ENCODE data around the gene ACOX2. TPM values are rescaled to one million over a fixed set of nuclear protein-coding genes. Genes with fewer than 3 reads are reported as not detected.

The ACOX2 gene
- total and polyA plus RNA-seq, 2 of the 13 experiments (the other 11 are each of a cell fraction or from before 2014, with no cell fraction given) = 42.6 to 98.5 TPM

DNA sequence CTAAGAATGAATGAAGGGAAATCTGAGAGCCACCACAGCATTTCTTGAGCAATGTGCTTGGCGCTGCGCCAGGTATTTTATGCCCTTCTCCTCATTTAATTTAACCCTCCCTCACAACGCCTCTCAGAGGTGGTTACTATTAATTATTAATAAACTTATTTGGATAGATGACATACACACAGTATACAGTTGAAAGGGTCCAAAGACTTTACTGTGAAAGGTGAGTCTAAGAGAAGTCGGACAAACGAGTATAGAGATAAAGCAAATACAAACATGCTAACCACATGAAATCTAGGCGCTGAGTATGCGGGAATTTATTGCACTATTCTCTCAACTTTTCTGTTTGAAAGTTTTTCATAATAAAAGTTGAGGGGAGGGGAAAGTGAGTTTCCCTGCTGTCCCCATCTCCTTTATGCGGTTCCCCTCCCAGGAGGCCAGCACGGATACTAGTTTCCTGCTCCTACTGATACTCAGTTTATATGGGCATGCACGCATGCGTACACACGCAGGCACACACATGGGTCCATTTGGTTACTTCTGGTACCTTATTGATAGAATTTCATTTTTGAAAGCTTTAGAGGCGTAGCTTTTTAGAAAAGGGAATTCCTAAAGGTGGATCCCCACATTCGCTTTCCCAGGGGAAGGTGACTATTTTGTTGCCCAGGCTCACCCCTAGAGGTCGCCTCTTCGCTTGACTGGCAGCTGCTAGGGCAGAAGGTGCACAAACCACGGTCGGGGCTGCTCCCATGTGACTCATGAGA lies 73.6 kb downstream of the ACOX2 start:
- intact Hi-C loops (cut with micrococcal nuclease; ENCODE audit: unreplicated experiment) (loop anchor here (1.0 to 2.0 kb wide), 4 partner anchors 11 to 69 kb away; no protein-coding TSS in a partner anchor), in situ Hi-C loops (cut with HindIII; ENCODE audit: extremely low pct_ligation_motif_present, low pct_unique_long_range_greater_than_20kb) (no loop called here)
- CTCF ChIA-PET (ENCODE audit: low intra/inter-chr PET ratio, low total read pairs) = interaction anchor here (1.0 to 1.9 kb wide), 4 partner anchors 28 to 167 kb away, joined by 3 to 12 read pairs (median 6); partner anchors contain the start of gene KCTD6
- Histone ChIP-seq H3K27ac (ENCODE audit: extremely low read length, insufficient read depth, low read length) (peak overlapping the region; percentile 82), H3K9ac (ENCODE audit: insufficient read depth, low read depth, low read length) (peak overlapping the region; percentile 60), H3K4me1 (ENCODE audit: insufficient read depth, low read length) (peaks cover 29% of the 10 kb centered on the region), H3K4me2 (ENCODE audit: low read depth, low read length) (peak overlapping the region; percentile 87), H2AFZ (ENCODE audit: low read length) (peak overlapping the region; percentile 43), H3K9me3 (ENCODE audit: low read length) (no peaks in the 10 kb centered on the region), H4K20me1 (ENCODE audit: insufficient read depth, low read length) (no peaks in the 10 kb centered on the region), H3K79me2 (ENCODE audit: insufficient read depth, low read length) (no peaks in the 10 kb centered on the region), H3K36me3 (replicated peaks in 1 of 2; ENCODE audit: control insufficient read depth in 1 of 2, insufficient read depth in 2 of 2, low read length in 2 of 2) (no peaks in the 10 kb centered on the region), H3K27me3 (ENCODE audit: control insufficient read depth in 1 of 2, insufficient read depth in 2 of 2, low read length in 2 of 2) (no peaks in the 10 kb centered on the region), H3K4me3 (replicated peaks in 1 of 3; ENCODE audit: insufficient read depth in 1 of 3, low read depth in 2 of 3, low read length in 3 of 3) (peak overlapping the region; percentile 44 to 55 (median 54))
- FAIRE-seq (peak; percentile 80), ATAC-seq (peak; percentile 95), DNase-seq (ENCODE audit: low spot score) (peak; percentile 70)
- no TSS peak for BruUV-seq (replicated peaks)
- POLR2A ChIA-PET = interaction anchor here (0.8 to 1.2 kb wide), 3 partner anchors 11 to 74 kb away, joined by 3 to 5 read pairs (median 4); partner anchors contain the start of gene ACOX2
- WGBS (ENCODE audit: low lambda C conversion rate) = under 1% methylated on average over 18 of the region's 18 CpGs
- peak; percentile 31; the same call in 1 of the 2 replicates for TF ChIP-seq ZNF598 (CRISPR knock-in tag; IDR thresholded peaks at IDR 0.05; ENCODE audit: borderline replicate concordance)
- 0 out of 2 replicates have a peak, but pooled peaks have one; percentile 51 for TF ChIP-seq ZNF317 (CRISPR knock-in tag; IDR thresholded peaks at IDR 0.05)
- 0 out of 2 replicates have a peak, but pooled peaks have one; percentile 17 for TF ChIP-seq ELF1 (CRISPR knock-in tag; IDR thresholded peaks at IDR 0.05)
- peak; percentile 75; the same call in 1 of the 2 replicates for TF ChIP-seq MYC (CRISPR knock-in tag; IDR thresholded peaks at IDR 0.05; ENCODE audit: borderline replicate concordance)
- peak; percentile 44; the same call in 1 of the 2 replicates for TF ChIP-seq IRF2 (CRISPR knock-in tag; IDR thresholded peaks at IDR 0.05)
- peak; percentile 47 for TF ChIP-seq RARA (CRISPR knock-in tag; IDR thresholded peaks at IDR 0.05)
- TF ChIP-seq CBX5 (CRISPR knock-in tag; IDR thresholded peaks at IDR 0.05; ENCODE audit: borderline replicate concordance) = peak; percentile 63; the same call in 1 of the 2 replicates
- TF ChIP-seq PRPF4 (IDR thresholded peaks at IDR 0.05; ENCODE audit: low read depth, low read length, poor library complexity, severe bottlenecking) = no peak
- no peak for TF ChIP-seq ZNF850 (CRISPR knock-in tag; conservative IDR thresholded peaks at IDR 0.05)
- TF ChIP-seq ZNF652 (CRISPR knock-in tag; IDR thresholded peaks at IDR 0.05; ENCODE audit: borderline replicate concordance, low read depth) = peak; percentile 60; the same call in 1 of the 2 replicates
- 0 out of 2 replicates have a peak, but pooled peaks have one; percentile 20 for TF ChIP-seq MEIS2 (CRISPR knock-in tag; IDR thresholded peaks at IDR 0.05)
- TF ChIP-seq ZFP41 (CRISPR knock-in tag; IDR thresholded peaks at IDR 0.05; ENCODE audit: borderline replicate concordance) = peak; percentile 64; the same call in 1 of the 2 replicates
- peak; percentile 75 for TF ChIP-seq PBX2 (CRISPR knock-in tag; IDR thresholded peaks at IDR 0.05)
- no peak for TF ChIP-seq ZNF737 (CRISPR knock-in tag; IDR thresholded peaks at IDR 0.05; ENCODE audit: borderline replicate concordance)
- TF ChIP-seq NR3C1 (CRISPR knock-in tag; IDR thresholded peaks at IDR 0.05) = no peak
- TF ChIP-seq THAP11 (CRISPR knock-in tag; IDR thresholded peaks at IDR 0.05) = peak; percentile 30; the same call in 1 of the 2 replicates
- 0 out of 2 replicates have a peak, but pooled peaks have one; percentile 8 for TF ChIP-seq BHLHE40 (IDR thresholded peaks at IDR 0.05; ENCODE audit: low read length)
- TF ChIP-seq SP1 (IDR thresholded peaks at IDR 0.05) = no peak
- TF ChIP-seq SP1 (CRISPR knock-in tag; IDR thresholded peaks at IDR 0.05) = no peak
- peak; percentile 70 for TF ChIP-seq ARID5B (CRISPR knock-in tag; IDR thresholded peaks at IDR 0.05)
